Adipose tissue (tissue), 3 donors: ENCODE measurements around the gene CEP76. TPM values are rescaled to one million over a fixed set of nuclear protein-coding genes. Genes with fewer than 3 reads are reported as not detected.

Source experiments
- H3K27ac ChIP-seq: one replicate; pipeline ENCODE4 v1.5.1; 2013; ENCODE audit warnings: low read depth, low read length
- WGBS, 3 donors: extraction: QIAGEN DNeasy Blood & Tissue Kit; methylation state at CpG; one replicate each; pipeline ENCODE4 v1.1.7; 2013; 5-methylcytosine and 5-hydroxymethylcytosine counted together
- polyA plus RNA-seq, 3 donors: library from polyadenylated mRNA; stranded (reverse); fragments of 200-250 nt; gene quantifications; one replicate each; pipeline ENCODE4 v1.2.3, GENCODE V29; 2013
- donor health status: healthy with polysubstance abuse.
- donor health status: Bipolar disorder and iron deficiency.
- donor health status: healthy.

CEP76 gene
- polyA plus RNA-seq, 3 donors, result 2.3 to 3.2 (median 2.9) TPM

- WGBS, 3 donors, result 71 to 89% (median 82%) methylated on average over 5 of the region's 5 CpGs
- no peak overlapping the region for H3K27ac ChIP-seq
Measured at GRCh38 chr18:12721495-12722275, 19.2 kb upstream of the CEP76 start.

- 93 to 98% (median 95%) methylated on average over 5 of the region's 5 CpGs for WGBS, 3 donors
- H3K27ac ChIP-seq, result no peak overlapping the region
Measured at GRCh38 chr18:12711446-12711845, 8.9 kb upstream of the CEP76 start.

- WGBS, 3 donors, result 0 to 5% (median 0%) methylated on average over 2 of the region's 2 CpGs
Measured at GRCh38 chr18:12703664-12704063, 1.1 kb upstream of the CEP76 start.

GRCh38 chr18:12703096-12703567 lies 609 bp upstream of the CEP76 start:
- no peak overlapping the region for H3K27ac ChIP-seq
- WGBS, 3 donors, result 0% methylated on average over 28 of the region's 28 CpGs

More at GRCh38 chr18:12703664-12704063, 1.1 kb upstream of the CEP76 start:
- no peak overlapping the region for H3K27ac ChIP-seq

GRCh38 chr18:12701161-12701560 lies 1.4 kb downstream of the CEP76 start:
- H3K27ac ChIP-seq, result no peak overlapping the region
- WGBS, 3 donors, result 61 to 94% (median 85%) methylated on average over 3 of the region's 3 CpGs

GRCh38 chr18:12699747-12700146 lies 2.8 kb downstream of the CEP76 start:
- 83 to 95% (median 91%) methylated on average over 2 of the region's 2 CpGs for WGBS, 3 donors

GRCh38 chr18:12694032-12694431 lies 8.5 kb downstream of the CEP76 start:
- H3K27ac ChIP-seq, result no peak overlapping the region
- 45 to 87% (median 79%) methylated on average over 2 of the region's 2 CpGs for WGBS, 3 donors

More at GRCh38 chr18:12699747-12700146, 2.8 kb downstream of the CEP76 start:
- no peak overlapping the region for H3K27ac ChIP-seq

- WGBS, 3 donors, result 83 to 95% (median 89%) methylated on average over 9 of the region's 9 CpGs
- H3K27ac ChIP-seq, result no peak overlapping the region
Measured at GRCh38 chr18:12692206-12692605, 10.3 kb downstream of the CEP76 start.

GRCh38 chr18:12689256-12689850 lies 13.2 kb downstream of the CEP76 start:
- 52 to 61% (median 53%) methylated on average over 4 of the region's 4 CpGs for WGBS, 3 donors
- H3K27ac ChIP-seq, result no peak overlapping the region

GRCh38 chr18:12686100-12686499 lies 16.4 kb downstream of the CEP76 start:
- 44 to 79% (median 77%) methylated on average over 3 of the region's 3 CpGs for WGBS, 3 donors
- no peak overlapping the region for H3K27ac ChIP-seq

- no peak overlapping the region for H3K27ac ChIP-seq
- WGBS, 3 donors, result 15 to 43% (median 17%) methylated on average over 8 of the region's 8 CpGs
Measured at GRCh38 chr18:12679183-12679786, 23.2 kb downstream of the CEP76 start.

- WGBS, 3 donors, result 90 to 95% (median 92%) methylated on average over 5 of the region's 5 CpGs
- no peak overlapping the region for H3K27ac ChIP-seq
Measured at GRCh38 chr18:12668041-12668440, 34.5 kb downstream of the CEP76 start.

- H3K27ac ChIP-seq, result no peak overlapping the region
- WGBS, 3 donors, result 71 to 84% (median 72%) methylated on average over 9 of the region's 9 CpGs
Measured at GRCh38 chr18:12659904-12660605, 42.5 kb downstream of the CEP76 start.

GRCh38 chr18:12658426-12659138 lies 43.9 kb downstream of the CEP76 start:
- 15 to 23% (median 16%) methylated on average over 42 of the region's 42 CpGs for WGBS, 3 donors

GRCh38 chr18:12657684-12658425 lies 44.7 kb downstream of the CEP76 start, which contains the start of gene SPIRE1:
SPIRE1 (minus strand) TSS chr18:12658107; CDS start chr18:12657866, 241 bp downstream.
- H3K27ac ChIP-seq, result peak within 1 kb of the TSS; percentile 72
- WGBS, 3 donors, result 0 to 1% (median 1%) methylated on average over 45 to 112 of the region's 112 CpGs

More at GRCh38 chr18:12658426-12659138, 43.9 kb downstream of the CEP76 start:
- H3K27ac ChIP-seq, result no peak overlapping the region

GRCh38 chr18:12656938-12657683 lies 45.4 kb downstream of the CEP76 start:
- WGBS, 3 donors, result 0 to 1% (median 0%) methylated on average over 77 to 89 of the region's 89 CpGs

GRCh38 chr18:12656605-12656937 lies 46.0 kb downstream of the CEP76 start:
- H3K27ac ChIP-seq, result peak overlapping the region; percentile 72
- WGBS, 3 donors, result 17 to 26% (median 18%) methylated on average over 3 of the region's 3 CpGs

More at GRCh38 chr18:12656938-12657683, 45.4 kb downstream of the CEP76 start:
- peak overlapping the region; percentile 72 for H3K27ac ChIP-seq
